ENCODE results near the gene CCR3.

Gene CCR3

GRCh38 chr3:46276497-46277099 is 34.3 kb downstream of the CCR3 start:
- DNase-seq: peak; percentile 40 to 87

GRCh38 chr3:46277476-46277875 is 35.2 kb downstream of the CCR3 start:
- DNase-seq: no peak

GRCh38 chr3:46278816-46279672 is 36.8 kb downstream of the CCR3 start:
- DNase-seq: no peak

- DNase-seq: no peak
Measured at GRCh38 chr3:46280105-46280797, 38.0 kb downstream of the CCR3 start.

GRCh38 chr3:46281551-46281950 is 39.3 kb downstream of the CCR3 start:
- no peak for DNase-seq

- no peak for DNase-seq
Measured at GRCh38 chr3:46282041-46282440, 39.8 kb downstream of the CCR3 start.

GRCh38 chr3:46282696-46283095 is 40.4 kb downstream of the CCR3 start:
- DNase-seq: no peak

- peak in 1 of 2 donors; percentile 25 for DNase-seq
Measured at GRCh38 chr3:46283881-46284450, 41.7 kb downstream of the CCR3 start.

- no peak for DNase-seq
Measured at GRCh38 chr3:46284981-46285683, 42.9 kb downstream of the CCR3 start.

- no peak for DNase-seq
Measured at GRCh38 chr3:46285931-46286619, 43.8 kb downstream of the CCR3 start.

- no peak for DNase-seq
Measured at GRCh38 chr3:46286947-46287565, 44.8 kb downstream of the CCR3 start.

GRCh38 chr3:46289551-46289950 is 47.3 kb downstream of the CCR3 start:
- no peak for DNase-seq

GRCh38 chr3:46289966-46290365 is 47.7 kb downstream of the CCR3 start:
- DNase-seq: peak; percentile 51 to 71

- DNase-seq: no peak
Measured at GRCh38 chr3:46291046-46291445, 48.8 kb downstream of the CCR3 start.

- DNase-seq: no peak
Measured at GRCh38 chr3:46293035-46293724, 50.9 kb downstream of the CCR3 start.

GRCh38 chr3:46293991-46294833 is 52.0 kb downstream of the CCR3 start:
- DNase-seq: no peak

- DNase-seq: no peak
Measured at GRCh38 chr3:46296826-46297225, 54.6 kb downstream of the CCR3 start.

GRCh38 chr3:46297658-46298423 is 55.6 kb downstream of the CCR3 start:
- DNase-seq: peak in 1 of 2 donors; percentile 43

Data from inflammatory macrophage treated with lipopolysaccharide for 1 hour (primary cell).